Measurements from ENCODE around the gene HNF4A. TPM values are rescaled to one million over a fixed set of nuclear protein-coding genes. Genes with fewer than 3 reads are reported as not detected.

HNF4A gene
- total and polyA plus RNA-seq, 2 of the 13 experiments (the other 11 are each of a cell fraction or from before 2014, with no cell fraction given) = 80.9 to 169 TPM

GRCh38 chr20:44400671-44400969, 45.1 kb downstream of the HNF4A start (continued):
- TF ChIP-seq AGO1 (IDR thresholded peaks at IDR 0.05; ENCODE audit: low read depth, low read length, poor library complexity, severe bottlenecking) (no peak), ELF1 (CRISPR knock-in tag; IDR thresholded peaks at IDR 0.05) (0 out of 2 replicates have a peak, but pooled peaks have one; percentile 8), KDM3A (CRISPR knock-in tag; IDR thresholded peaks at IDR 0.05; ENCODE audit: low read depth) (no peak), MAFF (IDR thresholded peaks at IDR 0.05; ENCODE audit: low read depth, low read length) (no peak), ZNF7 (CRISPR knock-in tag; IDR thresholded peaks at IDR 0.05) (no peak), ZFP36 (IDR thresholded peaks at IDR 0.05; ENCODE audit: borderline replicate concordance, low read depth, low read length, partially characterized antibody) (no peak), BRF2 (CRISPR knock-in tag; IDR thresholded peaks at IDR 0.05) (no peak), NR2C2 (CRISPR knock-in tag; IDR thresholded peaks at IDR 0.05; ENCODE audit: borderline replicate concordance) (no peak), RELA (CRISPR knock-in tag; IDR thresholded peaks at IDR 0.05) (no peak), GMEB1 (CRISPR knock-in tag; IDR thresholded peaks at IDR 0.05; ENCODE audit: borderline replicate concordance) (no peak), THAP8 (CRISPR knock-in tag; IDR thresholded peaks at IDR 0.05; ENCODE audit: borderline replicate concordance) (no peak), ZNF605 (CRISPR knock-in tag; IDR thresholded peaks at IDR 0.05) (no peak), ZFP91 (CRISPR knock-in tag; IDR thresholded peaks at IDR 0.05; ENCODE audit: borderline replicate concordance) (no peak)
- TF ChIP-seq, protein P1, sequence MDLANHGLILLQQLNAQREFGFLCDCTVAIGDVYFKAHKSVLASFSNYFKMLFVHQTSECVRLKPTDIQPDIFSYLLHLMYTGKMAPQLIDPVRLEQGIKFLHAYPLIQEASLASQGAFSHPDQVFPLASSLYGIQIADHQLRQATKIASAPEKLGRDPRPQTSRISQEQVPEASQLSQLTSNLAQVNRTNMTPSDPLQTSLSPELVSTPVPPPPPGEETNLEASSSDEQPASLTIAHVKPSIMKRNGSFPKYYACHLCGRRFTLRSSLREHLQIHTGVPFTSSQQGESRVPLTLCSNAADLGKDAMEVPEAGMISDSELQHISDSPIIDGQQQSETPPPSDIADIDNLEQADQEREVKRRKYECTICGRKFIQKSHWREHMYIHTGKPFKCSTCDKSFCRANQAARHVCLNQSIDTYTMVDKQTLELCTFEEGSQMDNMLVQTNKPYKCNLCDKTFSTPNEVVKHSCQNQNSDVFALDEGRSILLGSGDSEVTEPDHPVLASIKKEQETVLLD (CRISPR knock-in tag; IDR thresholded peaks at IDR 0.05; ENCODE audit: low read depth) = no peak
- TF ChIP-seq, protein P2, sequence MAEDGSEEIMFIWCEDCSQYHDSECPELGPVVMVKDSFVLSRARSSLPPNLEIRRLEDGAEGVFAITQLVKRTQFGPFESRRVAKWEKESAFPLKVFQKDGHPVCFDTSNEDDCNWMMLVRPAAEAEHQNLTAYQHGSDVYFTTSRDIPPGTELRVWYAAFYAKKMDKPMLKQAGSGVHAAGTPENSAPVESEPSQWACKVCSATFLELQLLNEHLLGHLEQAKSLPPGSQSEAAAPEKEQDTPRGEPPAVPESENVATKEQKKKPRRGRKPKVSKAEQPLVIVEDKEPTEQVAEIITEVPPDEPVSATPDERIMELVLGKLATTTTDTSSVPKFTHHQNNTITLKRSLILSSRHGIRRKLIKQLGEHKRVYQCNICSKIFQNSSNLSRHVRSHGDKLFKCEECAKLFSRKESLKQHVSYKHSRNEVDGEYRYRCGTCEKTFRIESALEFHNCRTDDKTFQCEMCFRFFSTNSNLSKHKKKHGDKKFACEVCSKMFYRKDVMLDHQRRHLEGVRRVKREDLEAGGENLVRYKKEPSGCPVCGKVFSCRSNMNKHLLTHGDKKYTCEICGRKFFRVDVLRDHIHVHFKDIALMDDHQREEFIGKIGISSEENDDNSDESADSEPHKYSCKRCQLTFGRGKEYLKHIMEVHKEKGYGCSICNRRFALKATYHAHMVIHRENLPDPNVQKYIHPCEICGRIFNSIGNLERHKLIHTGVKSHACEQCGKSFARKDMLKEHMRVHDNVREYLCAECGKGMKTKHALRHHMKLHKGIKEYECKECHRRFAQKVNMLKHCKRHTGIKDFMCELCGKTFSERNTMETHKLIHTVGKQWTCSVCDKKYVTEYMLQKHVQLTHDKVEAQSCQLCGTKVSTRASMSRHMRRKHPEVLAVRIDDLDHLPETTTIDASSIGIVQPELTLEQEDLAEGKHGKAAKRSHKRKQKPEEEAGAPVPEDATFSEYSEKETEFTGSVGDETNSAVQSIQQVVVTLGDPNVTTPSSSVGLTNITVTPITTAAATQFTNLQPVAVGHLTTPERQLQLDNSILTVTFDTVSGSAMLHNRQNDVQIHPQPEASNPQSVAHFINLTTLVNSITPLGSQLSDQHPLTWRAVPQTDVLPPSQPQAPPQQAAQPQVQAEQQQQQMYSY (CRISPR knock-in tag; IDR thresholded peaks at IDR 0.05) = peak; percentile 60; the same call in 1 of the 2 replicates
- TF ChIP-seq, protein P3, sequence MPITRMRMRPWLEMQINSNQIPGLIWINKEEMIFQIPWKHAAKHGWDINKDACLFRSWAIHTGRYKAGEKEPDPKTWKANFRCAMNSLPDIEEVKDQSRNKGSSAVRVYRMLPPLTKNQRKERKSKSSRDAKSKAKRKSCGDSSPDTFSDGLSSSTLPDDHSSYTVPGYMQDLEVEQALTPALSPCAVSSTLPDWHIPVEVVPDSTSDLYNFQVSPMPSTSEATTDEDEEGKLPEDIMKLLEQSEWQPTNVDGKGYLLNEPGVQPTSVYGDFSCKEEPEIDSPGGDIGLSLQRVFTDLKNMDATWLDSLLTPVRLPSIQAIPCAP (CRISPR knock-in tag; IDR thresholded peaks at IDR 0.05; ENCODE audit: low read depth) = no peak
